HG02852 (cell line): ENCODE measurements around the gene PNCK.
"Not testable (repeated sequence)": the region's sequence is repeated elsewhere in the genome, so short reads cannot be mapped to it uniquely, and the experiment has no call there.

ENCODE experiments used
- ATAC-seq: cut with Tn5 transposase; IDR thresholded peaks from one replicate; pipeline ENCODE4 v1.9.1; 2021; ENCODE audit warnings: mild to moderate bottlenecking, moderate library complexity; ENCODE audit not compliant: unreplicated experiment

Gene PNCK

GRCh38 chrX:153699210-153699783 lies 25.7 kb upstream of the PNCK start:
- not testable (repeated sequence) for ATAC-seq

GRCh38 chrX:153697924-153698865 lies 24.6 kb upstream of the PNCK start:
- ATAC-seq: no peak

GRCh38 chrX:153696986-153697722 lies 23.5 kb upstream of the PNCK start:
- not testable (repeated sequence) for ATAC-seq

GRCh38 chrX:153696538-153696937 lies 22.9 kb upstream of the PNCK start:
- not testable (repeated sequence) for ATAC-seq

- ATAC-seq: no peak
Measured at GRCh38 chrX:153696100-153696499, 22.5 kb upstream of the PNCK start.

GRCh38 chrX:153694687-153695270 lies 21.2 kb upstream of the PNCK start:
- ATAC-seq: no peak

- not testable (repeated sequence) for ATAC-seq
Measured at GRCh38 chrX:153694256-153694655, 20.6 kb upstream of the PNCK start.

- no peak for ATAC-seq
Measured at GRCh38 chrX:153693216-153694086, 19.8 kb upstream of the PNCK start.

GRCh38 chrX:153692611-153693156 lies 19.1 kb upstream of the PNCK start:
- ATAC-seq: no peak

- ATAC-seq: no peak
Measured at GRCh38 chrX:153692003-153692402, 18.4 kb upstream of the PNCK start.

GRCh38 chrX:153691032-153691827 lies 17.6 kb upstream of the PNCK start:
- ATAC-seq: not testable (repeated sequence)

GRCh38 chrX:153690466-153690865 lies 16.9 kb upstream of the PNCK start:
- no peak for ATAC-seq

- no peak for ATAC-seq
Measured at GRCh38 chrX:153689654-153690465, 16.2 kb upstream of the PNCK start.

GRCh38 chrX:153688911-153689590 lies 15.4 kb upstream of the PNCK start:
- ATAC-seq: no peak

GRCh38 chrX:153688506-153688905 lies 14.9 kb upstream of the PNCK start:
- ATAC-seq: no peak

- ATAC-seq: no peak
Measured at GRCh38 chrX:153688071-153688470, 14.5 kb upstream of the PNCK start.

GRCh38 chrX:153687121-153688039 lies 13.8 kb upstream of the PNCK start, which contains the start of gene SLC6A8:
SLC6A8 (plus strand) TSS chrX:153687926; CDS start chrX:153688575, 649 bp downstream.
- no peak for ATAC-seq
